SH-SY5Y (cell line): ENCODE data around the gene ERG28.

Source experiments
- GATA2 ChIP-seq: IDR thresholded peaks from 2 replicates; pipeline ENCODE4 v1.6.1; 2011; ENCODE audit warnings: mild to moderate bottlenecking, low read depth, low read length
- GATA3 ChIP-seq: IDR thresholded peaks from 2 replicates; pipeline ENCODE4 v1.6.1; 2011; ENCODE audit warnings: low read depth, mild to moderate bottlenecking, low read length, moderate library complexity

DNA sequence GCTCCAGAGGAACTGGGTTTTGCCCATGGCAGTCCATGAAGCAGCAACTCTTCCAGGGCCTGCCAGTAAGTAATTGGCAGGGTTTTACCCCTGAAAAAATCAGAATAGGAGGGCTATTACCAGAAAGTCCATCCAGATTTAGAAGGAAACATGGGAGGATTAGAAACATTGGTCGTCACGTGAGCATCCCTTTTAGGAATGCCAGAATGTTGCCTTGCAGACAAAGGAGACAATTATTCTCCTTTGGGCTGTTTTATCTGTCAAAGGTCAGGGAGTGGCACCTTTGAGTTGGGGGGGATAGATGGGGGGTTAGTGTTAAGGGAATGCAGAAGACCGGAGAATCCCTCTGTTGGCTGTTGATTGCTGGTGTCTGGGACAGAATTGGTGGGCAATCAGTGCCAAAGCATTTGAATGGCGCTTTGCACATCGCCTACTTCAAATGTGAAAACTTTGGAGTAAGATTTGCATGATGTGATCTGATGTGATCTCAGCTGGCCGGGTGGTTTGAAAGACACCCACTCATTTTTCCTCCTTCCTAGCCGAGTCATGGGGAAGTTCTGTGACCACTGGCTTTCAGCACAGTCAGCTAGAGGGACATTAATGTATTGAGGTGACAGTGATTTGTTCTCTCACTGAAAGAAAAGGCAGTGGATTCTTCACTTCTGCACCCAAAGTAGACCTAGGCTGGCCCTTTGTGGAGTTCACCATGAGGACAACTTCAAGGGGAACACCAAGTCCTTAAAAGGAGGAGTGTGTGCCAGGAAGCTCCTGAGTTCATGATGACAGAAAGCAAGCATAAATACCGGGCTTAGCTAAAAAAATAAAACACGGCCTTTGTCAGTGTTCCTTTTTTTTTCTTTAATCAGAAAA, 50.8 kb downstream of the ERG28 start:
- no peak for TF ChIP-seq GATA2
- no peak for TF ChIP-seq GATA3
